ENCODE data around the gene SPATA13.

DNA sequence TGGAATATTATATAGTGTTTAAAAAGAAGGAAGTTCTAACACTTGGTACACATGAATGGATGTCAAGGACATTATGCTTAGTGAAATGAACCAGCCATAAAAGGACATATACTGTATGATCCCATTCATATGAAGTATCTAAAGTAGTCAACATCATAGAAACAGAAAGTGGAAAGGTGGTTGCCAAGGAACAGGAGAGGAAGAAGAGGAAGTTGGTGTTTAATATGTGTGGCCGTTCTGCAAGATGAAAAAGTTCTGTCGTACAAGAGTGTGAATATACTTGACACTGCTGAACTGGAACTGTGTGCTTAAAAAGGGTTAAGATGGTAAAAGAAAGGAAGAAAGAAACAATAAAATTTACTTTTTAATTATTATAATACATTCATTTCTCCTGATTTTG, 115.8 kb downstream of the SPATA13 start:
- TF ChIP-seq, protein P1, sequence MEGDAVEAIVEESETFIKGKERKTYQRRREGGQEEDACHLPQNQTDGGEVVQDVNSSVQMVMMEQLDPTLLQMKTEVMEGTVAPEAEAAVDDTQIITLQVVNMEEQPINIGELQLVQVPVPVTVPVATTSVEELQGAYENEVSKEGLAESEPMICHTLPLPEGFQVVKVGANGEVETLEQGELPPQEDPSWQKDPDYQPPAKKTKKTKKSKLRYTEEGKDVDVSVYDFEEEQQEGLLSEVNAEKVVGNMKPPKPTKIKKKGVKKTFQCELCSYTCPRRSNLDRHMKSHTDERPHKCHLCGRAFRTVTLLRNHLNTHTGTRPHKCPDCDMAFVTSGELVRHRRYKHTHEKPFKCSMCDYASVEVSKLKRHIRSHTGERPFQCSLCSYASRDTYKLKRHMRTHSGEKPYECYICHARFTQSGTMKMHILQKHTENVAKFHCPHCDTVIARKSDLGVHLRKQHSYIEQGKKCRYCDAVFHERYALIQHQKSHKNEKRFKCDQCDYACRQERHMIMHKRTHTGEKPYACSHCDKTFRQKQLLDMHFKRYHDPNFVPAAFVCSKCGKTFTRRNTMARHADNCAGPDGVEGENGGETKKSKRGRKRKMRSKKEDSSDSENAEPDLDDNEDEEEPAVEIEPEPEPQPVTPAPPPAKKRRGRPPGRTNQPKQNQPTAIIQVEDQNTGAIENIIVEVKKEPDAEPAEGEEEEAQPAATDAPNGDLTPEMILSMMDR (tag by site-specific recombination; IDR thresholded peaks at IDR 0.05): no peak
- TF ChIP-seq, protein P2, sequence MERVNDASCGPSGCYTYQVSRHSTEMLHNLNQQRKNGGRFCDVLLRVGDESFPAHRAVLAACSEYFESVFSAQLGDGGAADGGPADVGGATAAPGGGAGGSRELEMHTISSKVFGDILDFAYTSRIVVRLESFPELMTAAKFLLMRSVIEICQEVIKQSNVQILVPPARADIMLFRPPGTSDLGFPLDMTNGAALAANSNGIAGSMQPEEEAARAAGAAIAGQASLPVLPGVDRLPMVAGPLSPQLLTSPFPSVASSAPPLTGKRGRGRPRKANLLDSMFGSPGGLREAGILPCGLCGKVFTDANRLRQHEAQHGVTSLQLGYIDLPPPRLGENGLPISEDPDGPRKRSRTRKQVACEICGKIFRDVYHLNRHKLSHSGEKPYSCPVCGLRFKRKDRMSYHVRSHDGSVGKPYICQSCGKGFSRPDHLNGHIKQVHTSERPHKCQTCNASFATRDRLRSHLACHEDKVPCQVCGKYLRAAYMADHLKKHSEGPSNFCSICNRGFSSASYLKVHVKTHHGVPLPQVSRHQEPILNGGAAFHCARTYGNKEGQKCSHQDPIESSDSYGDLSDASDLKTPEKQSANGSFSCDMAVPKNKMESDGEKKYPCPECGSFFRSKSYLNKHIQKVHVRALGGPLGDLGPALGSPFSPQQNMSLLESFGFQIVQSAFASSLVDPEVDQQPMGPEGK (tag by site-specific recombination; IDR thresholded peaks at IDR 0.05): no peak
- TF ChIP-seq ZNF843 (tag by site-specific recombination; IDR thresholded peaks at IDR 0.05) (no peak), ZNF660 (tag by site-specific recombination; IDR thresholded peaks at IDR 0.05) (no peak), KLF8 (tag by site-specific recombination; IDR thresholded peaks at IDR 0.05) (no peak), ZNF138 (tag by site-specific recombination; IDR thresholded peaks at IDR 0.05; ENCODE audit: borderline replicate concordance) (no peak), ZBTB1 (tag by site-specific recombination; IDR thresholded peaks at IDR 0.05) (no peak), ZNF341 (tag by site-specific recombination; IDR thresholded peaks at IDR 0.05; ENCODE audit: low read depth) (no peak)

Measured in HEK293 (cell line).